SK-N-SH (cell line): ENCODE measurements around the gene TAS2R31. TPM values are rescaled to one million over a fixed set of nuclear protein-coding genes. Genes with fewer than 3 reads are reported as not detected.
A peak's percentile ranks its signal among the peaks of the same experiment; 100 is the strongest.

Source experiments
- CTCF ChIA-PET: fragments of 300-600, 350-600 bp; formaldehyde crosslinking; extraction: SDS; loops from one replicate; lab custom pipeline; 2021; lab: Yijun Ruan, JAX
- POLR2A ChIA-PET: fragments of 350-600 bp; sonication (Branson Sonifier 250); formaldehyde crosslinking; extraction: SDS; loops from one replicate; lab custom pipeline; 2020; ENCODE audit warnings: antibody characterized with exemption, inconsistent platforms; lab: Yijun Ruan, JAX
- DNase-seq: peaks from one replicate; pipeline ENCODE4 v3.0.0; 2012
- H2AFZ ChIP-seq: fragments of 200-600 bp; sonication (generic); 2 replicates; pipeline ENCODE4 v1.8.1; 2016; ENCODE audit warnings: antibody characterized with exemption, mild to moderate bottlenecking, low read depth
- H3F3A ChIP-seq: fragments of 200-600 bp; sonication (generic); replicated peaks from 2 replicates; pipeline ENCODE3; 2016; ENCODE audit warnings: antibody characterized with exemption, mild to moderate bottlenecking; ENCODE audit not compliant: insufficient read depth
- H3K27ac ChIP-seq, 2 experiments: fragments of 200-500 bp in 1 of 2; fragments of 200-600 bp in 1 of 2; sonication (Bioruptor generic) in 1 of 2; sonication (generic), shearing (Covaris generic) in 1 of 2; 2 replicates each; pipeline versions ENCODE4 v1.5.1 to v1.6.1; 2014 to 2016; ENCODE audit warnings: low read depth in 2 of 2, inconsistent platforms in 1 of 2, low read length in 1 of 2, mild to moderate bottlenecking in 1 of 2, mixed read lengths in 1 of 2
- H3K27me3 ChIP-seq: fragments of 200-600 bp; sonication (generic), shearing (Covaris generic); 2 replicates; pipeline ENCODE4 v1.6.1; 2016; ENCODE audit warnings: mixed run types; ENCODE audit not compliant: insufficient read depth
- H3K36me3 ChIP-seq, 2 experiments: fragments of 200-500 bp in 1 of 2; fragments of 200-600 bp in 1 of 2; sonication (Bioruptor generic) in 1 of 2; sonication (generic) in 1 of 2; replicated peaks in 1 of 2; 2 replicates each; pipeline versions ENCODE3 to v1.5.1; 2014 to 2016; ENCODE audit warnings: low read length in 1 of 2, mild to moderate bottlenecking in 1 of 2; ENCODE audit not compliant: insufficient read depth in 2 of 2, control insufficient read depth in 1 of 2
- H3K4me1 ChIP-seq, 2 experiments: fragments of 200-500 bp in 1 of 2; fragments of 200-600 bp in 1 of 2; sonication (Bioruptor generic) in 1 of 2; sonication (generic), shearing (Covaris generic) in 1 of 2; 2 replicates each; pipeline versions ENCODE4 v1.5.1 to v1.6.1; 2014 to 2016; ENCODE audit warnings: low read depth in 1 of 2, low read length in 1 of 2, mixed run types in 1 of 2; ENCODE audit not compliant: insufficient read depth in 2 of 2, control insufficient read depth in 1 of 2
- H3K4me2 ChIP-seq: fragments of 200-600 bp; sonication (generic), shearing (Covaris generic); 2 replicates; pipeline ENCODE4 v1.6.1; 2017; ENCODE audit warnings: mixed run types
- H3K4me3 ChIP-seq, 2 experiments: fragments of 200-500 bp in 1 of 2; fragments of 200-600 bp in 1 of 2; sonication (Bioruptor generic) in 1 of 2; sonication (generic), shearing (Covaris generic) in 1 of 2; 2 replicates each; pipeline versions ENCODE4 v1.5.1 to v1.8.1; 2014 to 2016; ENCODE audit warnings: low read depth in 2 of 2, inconsistent platforms in 1 of 2, low read length in 1 of 2, mild to moderate bottlenecking in 1 of 2, mixed read lengths in 1 of 2, moderate library complexity in 1 of 2
- H3K79me2 ChIP-seq: fragments of 200-600 bp; sonication (generic); 2 replicates; pipeline ENCODE4 v1.8.1; 2017; ENCODE audit warnings: mild to moderate bottlenecking; ENCODE audit not compliant: insufficient read depth
- H3K9ac ChIP-seq: fragments of 200-600 bp; sonication (generic); 2 replicates; pipeline ENCODE4 v1.6.1; 2017; ENCODE audit warnings: mixed run types
- H3K9me2 ChIP-seq: fragments of 200-600 bp; sonication (generic); 2 replicates; pipeline ENCODE4 v1.6.1; 2017; ENCODE audit warnings: mixed run types
- H3K9me3 ChIP-seq: fragments of 200-600 bp; sonication (generic); 2 replicates; pipeline ENCODE4 v1.6.1; 2017; ENCODE audit warnings: mixed run types, mild to moderate bottlenecking, moderate library complexity
- H4K20me1 ChIP-seq: fragments of 200-600 bp; sonication (generic); 2 replicates; pipeline ENCODE4 v1.6.1; 2017; ENCODE audit warnings: mild to moderate bottlenecking, mixed run types; ENCODE audit not compliant: insufficient read depth
- CHD2 ChIP-seq: fragments of 150-350 bp; IDR thresholded peaks from 2 replicates; pipeline ENCODE4 v1.6.1; 2018; ENCODE audit warnings: low read length; ENCODE audit not compliant: partially characterized antibody
- ELF1 ChIP-seq: IDR thresholded peaks from 2 replicates; pipeline ENCODE4 v1.4.0; 2012
- EZH2phosphoT487 ChIP-seq: fragments of 200-600 bp; sonication (generic); IDR thresholded peaks from 2 replicates; pipeline ENCODE4 v1.6.1; 2017; ENCODE audit warnings: low read depth, mixed run types, mild to moderate bottlenecking, antibody characterized with exemption, moderate library complexity, borderline replicate concordance
- FOSL2 ChIP-seq: IDR thresholded peaks from 2 replicates; pipeline ENCODE4 v1.4.0; 2012; ENCODE audit warnings: low read depth, mild to moderate bottlenecking, moderate library complexity, borderline replicate concordance
- FOXJ3 ChIP-seq: sonication (generic); formaldehyde crosslinking; IDR thresholded peaks from 2 replicates; pipeline ENCODE4 v1.5.1; 2020; ENCODE audit warnings: mild to moderate bottlenecking, missing genetic modification reagents
- GABPA ChIP-seq: IDR thresholded peaks from 2 replicates; pipeline ENCODE4 v1.4.0; 2012; ENCODE audit warnings: low read depth, mild to moderate bottlenecking
- JUND ChIP-seq: IDR thresholded peaks from 2 replicates; pipeline ENCODE4 v1.4.0; 2012
- NRF1 ChIP-seq: IDR thresholded peaks from 2 replicates; pipeline ENCODE4 v1.6.1; 2012; ENCODE audit warnings: low read depth, mild to moderate bottlenecking, low read length
- RAD21 ChIP-seq: IDR thresholded peaks from 2 replicates; pipeline ENCODE4 v1.6.1; 2012; ENCODE audit warnings: mild to moderate bottlenecking, low read length
- RFX5 ChIP-seq: IDR thresholded peaks from 2 replicates; pipeline ENCODE4 v1.6.1; 2012; ENCODE audit warnings: mild to moderate bottlenecking, improper control_type of control experiment, low read length
- RXRA ChIP-seq: IDR thresholded peaks from 2 replicates; pipeline ENCODE4 v1.4.0; 2012; ENCODE audit warnings: low read depth, mild to moderate bottlenecking, borderline replicate concordance
- SIN3A ChIP-seq: IDR thresholded peaks from 2 replicates; pipeline ENCODE4 v1.6.1; 2012; ENCODE audit warnings: low read depth, mild to moderate bottlenecking, low read length, moderate library complexity, borderline replicate concordance
- SMC3 ChIP-seq: IDR thresholded peaks from 2 replicates; pipeline ENCODE4 v1.6.1; 2012; ENCODE audit warnings: low read depth, low read length, improper control_type of control experiment
- TAF1 ChIP-seq: IDR thresholded peaks from 2 replicates; pipeline ENCODE4 v1.6.1; 2012; ENCODE audit warnings: low read depth, mild to moderate bottlenecking, low read length, moderate library complexity, borderline replicate concordance
- TEAD4 ChIP-seq: IDR thresholded peaks from 2 replicates; pipeline ENCODE4 v1.4.0; 2012; ENCODE audit warnings: mild to moderate bottlenecking, borderline replicate concordance; ENCODE audit not compliant: insufficient read depth
- YY1 ChIP-seq: IDR thresholded peaks from 2 replicates; pipeline ENCODE4 v1.4.0; 2012; ENCODE audit warnings: low read depth, mild to moderate bottlenecking
- WGBS: methylation state at CpG from one replicate; pipeline ENCODE4 v1.1.6; 2017; ENCODE audit warnings: low lambda C conversion rate; 5-methylcytosine and 5-hydroxymethylcytosine counted together
- polyA plus RNA-seq, 3 experiments: library from polyadenylated mRNA; depleted of rRNA; stranded (reverse); fragments of >200 nt; gene quantifications; 2 replicates each; pipeline ENCODE4 v1.2.3, GENCODE V29; 2012
- TF ChIP-seq, protein P1 (sequence below): IDR thresholded peaks from 2 replicates; pipeline ENCODE4; 2012
- TF ChIP-seq, protein P2 (sequence below): IDR thresholded peaks from 2 replicates; pipeline ENCODE4 v1.6.1; 2012; ENCODE audit warnings: mild to moderate bottlenecking, low read depth, low read length, moderate library complexity
- TF ChIP-seq, protein P3 (sequence below): fragments of 200-600 bp; sonication (generic); IDR thresholded peaks from 2 replicates; pipeline ENCODE4 v1.6.1; 2017; ENCODE audit warnings: antibody characterized with exemption, mild to moderate bottlenecking, moderate library complexity
- TF ChIP-seq, protein P4 (sequence below): fragments of 150-350 bp; IDR thresholded peaks from 2 replicates; pipeline ENCODE4 v1.6.1; 2016; ENCODE audit warnings: mild to moderate bottlenecking, low read depth, low read length

TAS2R31 gene
- polyA plus RNA-seq, 1 of the 3 experiments (the other 2 are of a cell fraction), result 0.16 TPM

DNA sequence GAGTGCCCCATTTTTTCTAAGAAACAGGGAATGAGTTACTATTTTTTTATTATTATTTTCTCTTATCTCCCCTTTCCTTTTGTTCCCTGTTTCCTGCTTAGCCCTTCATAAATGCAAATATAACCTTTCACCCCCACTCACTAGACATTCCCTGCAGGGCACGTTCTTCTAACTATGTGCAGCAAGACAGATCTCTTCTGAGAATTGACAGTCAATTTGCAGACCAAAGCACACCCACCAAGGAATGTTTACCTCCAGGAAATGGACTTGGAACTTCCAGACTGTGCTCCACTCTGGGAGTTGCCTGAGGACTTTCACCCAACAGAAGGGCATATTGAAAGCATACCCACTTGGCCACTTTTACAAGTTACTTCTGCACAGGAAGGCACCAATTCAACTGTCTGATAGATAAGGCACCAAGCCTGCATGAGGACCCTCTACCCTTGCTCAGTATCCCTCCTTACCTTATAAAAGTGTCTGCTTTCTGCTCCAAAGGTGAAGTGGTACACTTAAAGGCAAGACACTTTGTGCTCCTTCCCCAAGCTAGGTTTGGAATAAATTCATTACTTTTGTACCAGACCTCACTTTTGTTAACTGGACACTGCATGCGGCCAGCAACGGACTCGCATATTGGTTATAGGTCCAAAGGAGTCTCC, 15.3 kb downstream of the TAS2R31 start:
- 82% methylated on average over 4 of the region's 4 CpGs for WGBS
- POLR2A ChIA-PET, result no interaction called here

DNA sequence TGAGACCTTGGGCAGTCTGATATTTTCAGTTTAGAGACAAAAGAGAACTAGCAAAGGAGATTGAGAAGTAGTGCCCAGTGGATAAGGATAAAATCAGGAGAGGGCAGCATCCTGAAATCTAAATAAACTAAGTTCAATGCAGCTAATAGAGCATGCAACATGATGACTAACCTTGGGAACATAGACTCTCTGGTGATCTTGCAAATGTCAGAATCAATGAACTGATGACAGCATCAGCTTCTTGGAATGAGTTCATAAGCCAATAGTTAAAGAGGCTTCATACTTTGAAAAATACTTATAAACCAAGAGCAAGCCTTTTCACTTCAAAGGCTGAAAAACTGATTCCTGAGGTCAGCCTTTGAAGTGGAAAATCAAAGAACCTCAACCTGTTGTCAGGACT, 17.0 kb downstream of the TAS2R31 start:
- Histone ChIP-seq H3F3A (no peaks in the 10 kb centered on the region), H3K4me3 (no peak overlapping the region), H3K79me2 (peaks cover 10% of the 10 kb centered on the region; the same call in 1 of the 2 replicates), H3K9me2 (no peaks in the 10 kb centered on the region), H3K36me3 (peaks cover 4% of the 10 kb centered on the region in 2 experiments), H3K27ac (no peak overlapping the region), H3K9ac (no peak overlapping the region), H2AFZ (no peak overlapping the region), H3K9me3 (no peaks in the 10 kb centered on the region), H3K4me2 (no peak overlapping the region), H4K20me1 (no peaks in the 10 kb centered on the region), H3K4me1 (no peaks in the 10 kb centered on the region; a peak in 1 of 4 replicates), H3K27me3 (no peaks in the 10 kb centered on the region)
- POLR2A ChIA-PET, result no interaction called here
- CTCF ChIA-PET, result interaction anchor here (0.9 kb wide), 1 partner anchor 148 kb away, joined by 3 read pairs; no protein-coding TSS in a partner anchor
- DNase-seq, result no peak
- TF ChIP-seq SMC3 (no peak), CHD2 (no peak), RFX5 (no peak), FOXJ3 (CRISPR knock-in tag) (no peak)
- TF ChIP-seq, protein P1, sequence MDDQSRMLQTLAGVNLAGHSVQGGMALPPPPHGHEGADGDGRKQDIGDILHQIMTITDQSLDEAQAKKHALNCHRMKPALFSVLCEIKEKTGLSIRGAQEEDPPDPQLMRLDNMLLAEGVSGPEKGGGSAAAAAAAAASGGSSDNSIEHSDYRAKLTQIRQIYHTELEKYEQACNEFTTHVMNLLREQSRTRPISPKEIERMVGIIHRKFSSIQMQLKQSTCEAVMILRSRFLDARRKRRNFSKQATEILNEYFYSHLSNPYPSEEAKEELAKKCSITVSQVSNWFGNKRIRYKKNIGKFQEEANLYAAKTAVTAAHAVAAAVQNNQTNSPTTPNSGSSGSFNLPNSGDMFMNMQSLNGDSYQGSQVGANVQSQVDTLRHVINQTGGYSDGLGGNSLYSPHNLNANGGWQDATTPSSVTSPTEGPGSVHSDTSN, result 0 out of 2 replicates have a peak, but pooled peaks have one; percentile 31
- TF ChIP-seq, protein P2, sequence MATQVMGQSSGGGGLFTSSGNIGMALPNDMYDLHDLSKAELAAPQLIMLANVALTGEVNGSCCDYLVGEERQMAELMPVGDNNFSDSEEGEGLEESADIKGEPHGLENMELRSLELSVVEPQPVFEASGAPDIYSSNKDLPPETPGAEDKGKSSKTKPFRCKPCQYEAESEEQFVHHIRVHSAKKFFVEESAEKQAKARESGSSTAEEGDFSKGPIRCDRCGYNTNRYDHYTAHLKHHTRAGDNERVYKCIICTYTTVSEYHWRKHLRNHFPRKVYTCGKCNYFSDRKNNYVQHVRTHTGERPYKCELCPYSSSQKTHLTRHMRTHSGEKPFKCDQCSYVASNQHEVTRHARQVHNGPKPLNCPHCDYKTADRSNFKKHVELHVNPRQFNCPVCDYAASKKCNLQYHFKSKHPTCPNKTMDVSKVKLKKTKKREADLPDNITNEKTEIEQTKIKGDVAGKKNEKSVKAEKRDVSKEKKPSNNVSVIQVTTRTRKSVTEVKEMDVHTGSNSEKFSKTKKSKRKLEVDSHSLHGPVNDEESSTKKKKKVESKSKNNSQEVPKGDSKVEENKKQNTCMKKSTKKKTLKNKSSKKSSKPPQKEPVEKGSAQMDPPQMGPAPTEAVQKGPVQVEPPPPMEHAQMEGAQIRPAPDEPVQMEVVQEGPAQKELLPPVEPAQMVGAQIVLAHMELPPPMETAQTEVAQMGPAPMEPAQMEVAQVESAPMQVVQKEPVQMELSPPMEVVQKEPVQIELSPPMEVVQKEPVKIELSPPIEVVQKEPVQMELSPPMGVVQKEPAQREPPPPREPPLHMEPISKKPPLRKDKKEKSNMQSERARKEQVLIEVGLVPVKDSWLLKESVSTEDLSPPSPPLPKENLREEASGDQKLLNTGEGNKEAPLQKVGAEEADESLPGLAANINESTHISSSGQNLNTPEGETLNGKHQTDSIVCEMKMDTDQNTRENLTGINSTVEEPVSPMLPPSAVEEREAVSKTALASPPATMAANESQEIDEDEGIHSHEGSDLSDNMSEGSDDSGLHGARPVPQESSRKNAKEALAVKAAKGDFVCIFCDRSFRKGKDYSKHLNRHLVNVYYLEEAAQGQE, result no peak

More for the DNA sequence above, 15.3 kb downstream of the TAS2R31 start:
- H3K9ac ChIP-seq, result no peak overlapping the region
- H4K20me1 ChIP-seq, result no peaks in the 10 kb centered on the region
- no peaks in the 10 kb centered on the region for H3F3A ChIP-seq
- no peak overlapping the region for H3K27ac ChIP-seq
- no peak overlapping the region for H2AFZ ChIP-seq
- CTCF ChIA-PET, result no interaction called here
- no peak overlapping the region for H3K4me3 ChIP-seq
- no peak overlapping the region for H3K4me2 ChIP-seq
- H3K9me3 ChIP-seq, result no peaks in the 10 kb centered on the region
- H3K27me3 ChIP-seq, result no peaks in the 10 kb centered on the region
- TF ChIP-seq, protein P3, sequence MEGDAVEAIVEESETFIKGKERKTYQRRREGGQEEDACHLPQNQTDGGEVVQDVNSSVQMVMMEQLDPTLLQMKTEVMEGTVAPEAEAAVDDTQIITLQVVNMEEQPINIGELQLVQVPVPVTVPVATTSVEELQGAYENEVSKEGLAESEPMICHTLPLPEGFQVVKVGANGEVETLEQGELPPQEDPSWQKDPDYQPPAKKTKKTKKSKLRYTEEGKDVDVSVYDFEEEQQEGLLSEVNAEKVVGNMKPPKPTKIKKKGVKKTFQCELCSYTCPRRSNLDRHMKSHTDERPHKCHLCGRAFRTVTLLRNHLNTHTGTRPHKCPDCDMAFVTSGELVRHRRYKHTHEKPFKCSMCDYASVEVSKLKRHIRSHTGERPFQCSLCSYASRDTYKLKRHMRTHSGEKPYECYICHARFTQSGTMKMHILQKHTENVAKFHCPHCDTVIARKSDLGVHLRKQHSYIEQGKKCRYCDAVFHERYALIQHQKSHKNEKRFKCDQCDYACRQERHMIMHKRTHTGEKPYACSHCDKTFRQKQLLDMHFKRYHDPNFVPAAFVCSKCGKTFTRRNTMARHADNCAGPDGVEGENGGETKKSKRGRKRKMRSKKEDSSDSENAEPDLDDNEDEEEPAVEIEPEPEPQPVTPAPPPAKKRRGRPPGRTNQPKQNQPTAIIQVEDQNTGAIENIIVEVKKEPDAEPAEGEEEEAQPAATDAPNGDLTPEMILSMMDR, result no peak
- TF ChIP-seq, protein P4, sequence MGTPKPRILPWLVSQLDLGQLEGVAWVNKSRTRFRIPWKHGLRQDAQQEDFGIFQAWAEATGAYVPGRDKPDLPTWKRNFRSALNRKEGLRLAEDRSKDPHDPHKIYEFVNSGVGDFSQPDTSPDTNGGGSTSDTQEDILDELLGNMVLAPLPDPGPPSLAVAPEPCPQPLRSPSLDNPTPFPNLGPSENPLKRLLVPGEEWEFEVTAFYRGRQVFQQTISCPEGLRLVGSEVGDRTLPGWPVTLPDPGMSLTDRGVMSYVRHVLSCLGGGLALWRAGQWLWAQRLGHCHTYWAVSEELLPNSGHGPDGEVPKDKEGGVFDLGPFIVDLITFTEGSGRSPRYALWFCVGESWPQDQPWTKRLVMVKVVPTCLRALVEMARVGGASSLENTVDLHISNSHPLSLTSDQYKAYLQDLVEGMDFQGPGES, result no peak
- TF ChIP-seq TEAD4 (no peak), SIN3A (no peak), GABPA (no peak), FOSL2 (no peak), NRF1 (no peak), RXRA (no peak), YY1 (no peak), ELF1 (no peak), TAF1 (no peak), RAD21 (no peak), JUND (no peak), EZH2phosphoT487 (no peak)
- peaks cover 6% of the 10 kb centered on the region; the same call in 1 of the 2 replicates for H3K79me2 ChIP-seq
- H3K4me1 ChIP-seq, result no peaks in the 10 kb centered on the region; a peak in 1 of 4 replicates
- peaks cover 4 to 6% of the 10 kb centered on the region in 2 experiments for H3K36me3 ChIP-seq
- H3K9me2 ChIP-seq, result no peaks in the 10 kb centered on the region
- no peak for DNase-seq
